Activated B cell treated with CpG ODN at 0.5 μM for 24 hours (primary cell): ENCODE measurements around the gene TBL1X. TPM values are rescaled to one million over a fixed set of nuclear protein-coding genes. Genes with fewer than 3 reads are reported as not detected.

Source experiments
- ATAC-seq: fragments of 200-7000 bp; cut with Tn5 transposase; one replicate; pipeline ENCODE4 v1.10.0; 2021; ENCODE audit warnings: low read depth, mild to moderate bottlenecking, moderate library complexity
- CTCF ChIA-PET: fragments of 350-600 bp; sonication (Branson Sonifier 250); formaldehyde crosslinking; loops from one replicate; lab custom pipeline; 2021; ENCODE audit warnings: antibody characterized with exemption; lab: Charles Lee
- POLR2A ChIA-PET: fragments of 350-600 bp; sonication (Branson Sonifier 250); formaldehyde crosslinking; loops from one replicate; lab custom pipeline; 2021; ENCODE audit warnings: antibody characterized with exemption; lab: Charles Lee
- DNase-seq: peaks from one replicate; pipeline ENCODE4 v3.0.0; 2022
- H3K27ac Mint-ChIP-seq: one replicate; pipeline ENCODE4 v1.8.0; 2020; ENCODE audit warnings: mixed read lengths
- H3K27me3 Mint-ChIP-seq: one replicate; pipeline ENCODE4 v1.8.0; 2021; ENCODE audit warnings: mixed read lengths
- H3K36me3 Mint-ChIP-seq: one replicate; pipeline ENCODE4 v1.8.0; 2021; ENCODE audit warnings: low read depth, mixed read lengths
- H3K4me1 Mint-ChIP-seq: one replicate; pipeline ENCODE4 v1.8.0; 2021; ENCODE audit warnings: mixed read lengths
- H3K4me3 Mint-ChIP-seq: one replicate; pipeline ENCODE4 v1.8.0; 2020; ENCODE audit warnings: mild to moderate bottlenecking, mixed read lengths
- H3K9me3 Mint-ChIP-seq: one replicate; pipeline ENCODE4 v1.8.0; 2020; ENCODE audit warnings: mixed read lengths
- CTCF ChIP-seq: fragments of 200-600 bp; IDR thresholded peaks from one replicate; pipeline ENCODE4 v1.8.0; 2022; ENCODE audit warnings: antibody characterized with exemption, mild to moderate bottlenecking
- intact Hi-C: fragments of 100-400 bp; cut with micrococcal nuclease; formaldehyde crosslinking; loops from one replicate; pipeline ENCODE4 v1.15.1; 2024
- total RNA-seq: library from RNA; stranded (reverse); gene quantifications from 2 replicates; pipeline ENCODE4 v1.2.3, GENCODE V29; 2022

The TBL1X gene
- total RNA-seq, 1 donor from 2014 or later, result 38.5 TPM

GRCh38 chrX:9730752-9731151 is 265.9 kb downstream of the TBL1X start:
- H3K36me3 Mint-ChIP-seq, result no peaks in the 10 kb centered on the region
- no peaks in the 10 kb centered on the region for H3K27me3 Mint-ChIP-seq
- no peak for TF ChIP-seq CTCF
- peaks cover 8% of the 10 kb centered on the region for H3K9me3 Mint-ChIP-seq
- intact Hi-C loops, result no loop called here
- no peaks in the 10 kb centered on the region for H3K4me1 Mint-ChIP-seq
- no peak overlapping the region for H3K4me3 Mint-ChIP-seq
- no peak for DNase-seq
- ChIA-PET CTCF (no interaction called here), POLR2A (no interaction called here)
- ATAC-seq, result no peak
- no peak overlapping the region for H3K27ac Mint-ChIP-seq

DNA sequence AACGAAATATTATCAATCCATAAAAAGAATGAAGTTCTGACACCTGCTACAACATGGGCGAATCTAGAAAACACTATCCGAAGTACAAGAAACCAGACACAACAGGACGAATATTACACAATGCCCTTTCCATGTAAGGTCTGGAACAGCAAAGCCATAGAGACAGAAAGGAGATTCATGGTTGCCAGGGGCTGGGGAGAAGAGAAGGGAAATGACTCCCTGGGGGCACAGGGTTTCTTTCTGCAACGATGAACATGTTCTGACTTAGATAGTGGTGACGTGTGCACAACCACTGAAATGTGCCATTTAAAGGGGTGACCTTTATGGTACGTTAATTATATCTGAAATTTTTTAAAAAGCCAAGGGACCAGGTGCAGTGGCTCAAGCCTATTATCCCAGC is 272.5 kb downstream of the TBL1X start:
- POLR2A ChIA-PET, result no interaction called here
- ATAC-seq, result no peak
- no peak overlapping the region for H3K4me3 Mint-ChIP-seq
- TF ChIP-seq CTCF, result no peak
- intact Hi-C loops, result no loop called here
- no peak for DNase-seq
- no peak overlapping the region for H3K27ac Mint-ChIP-seq
- no peaks in the 10 kb centered on the region for H3K9me3 Mint-ChIP-seq
- no peaks in the 10 kb centered on the region for H3K36me3 Mint-ChIP-seq
- no peaks in the 10 kb centered on the region for H3K4me1 Mint-ChIP-seq
- peaks cover 2% of the 10 kb centered on the region for H3K27me3 Mint-ChIP-seq
- CTCF ChIA-PET, result no interaction called here

DNA sequence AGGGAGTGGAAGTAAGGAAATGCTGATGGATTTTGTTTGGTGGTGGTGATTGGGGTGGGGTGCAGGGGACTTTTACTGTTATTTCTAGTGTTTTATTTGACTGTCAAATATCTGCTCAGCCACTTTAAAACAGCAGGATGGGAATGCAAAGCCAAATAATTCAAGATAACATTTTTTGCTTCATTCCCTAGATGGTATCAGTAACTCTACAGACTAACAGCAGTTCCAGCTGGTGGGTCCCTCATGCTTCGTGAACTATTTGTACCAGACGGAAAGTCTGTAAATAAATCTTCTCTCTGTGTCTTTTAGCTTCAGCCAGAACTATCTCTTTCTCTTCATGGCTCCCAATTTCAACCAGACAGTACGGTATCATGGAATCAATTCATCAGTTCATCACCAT is 273.3 kb downstream of the TBL1X start:
- no peak for TF ChIP-seq CTCF
- H3K36me3 Mint-ChIP-seq, result no peaks in the 10 kb centered on the region
- ChIA-PET CTCF (no interaction called here), POLR2A (no interaction called here)
- ATAC-seq (no peak), DNase-seq (no peak)
- no peak overlapping the region for H3K27ac Mint-ChIP-seq
- no peaks in the 10 kb centered on the region for H3K9me3 Mint-ChIP-seq
- H3K27me3 Mint-ChIP-seq, result peaks cover 2% of the 10 kb centered on the region
- no peaks in the 10 kb centered on the region for H3K4me1 Mint-ChIP-seq
- intact Hi-C loops, result no loop called here
- H3K4me3 Mint-ChIP-seq, result no peak overlapping the region

DNA sequence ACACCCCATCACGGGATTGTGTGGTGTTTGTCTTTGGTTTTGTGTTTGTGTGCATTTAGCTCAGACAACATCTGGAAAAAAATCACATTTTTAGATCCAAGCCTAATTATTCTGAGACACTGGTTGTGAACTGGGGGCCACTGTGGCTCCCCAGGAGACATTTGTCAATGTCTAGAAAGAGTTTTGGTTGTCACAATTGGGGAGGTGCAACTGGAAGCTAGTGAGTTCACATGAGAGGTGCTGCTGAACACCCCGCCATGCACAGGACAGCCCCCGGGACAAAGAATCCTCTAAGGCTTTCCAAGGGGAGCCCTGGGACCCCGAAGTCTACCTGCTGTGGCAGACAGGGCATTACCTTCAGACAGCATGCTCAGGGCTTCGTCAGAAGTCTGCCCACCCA is 274.3 kb downstream of the TBL1X start:
- no peak for TF ChIP-seq CTCF
- no peaks in the 10 kb centered on the region for H3K36me3 Mint-ChIP-seq
- no peaks in the 10 kb centered on the region for H3K9me3 Mint-ChIP-seq
- H3K27ac Mint-ChIP-seq, result no peak overlapping the region
- intact Hi-C loops, result no loop called here
- H3K4me3 Mint-ChIP-seq, result no peak overlapping the region
- H3K27me3 Mint-ChIP-seq, result peaks cover 2% of the 10 kb centered on the region
- DNase-seq, result no peak
- no peaks in the 10 kb centered on the region for H3K4me1 Mint-ChIP-seq
- ChIA-PET POLR2A (no interaction called here), CTCF (no interaction called here)
- ATAC-seq, result no peak

GRCh38 chrX:9745417-9746115 is 280.7 kb downstream of the TBL1X start:
- ATAC-seq, result no peak
- POLR2A ChIA-PET, result no interaction called here
- DNase-seq, result no peak
- CTCF ChIA-PET, result no interaction called here
- no peak overlapping the region for H3K27ac Mint-ChIP-seq
- H3K4me3 Mint-ChIP-seq, result no peak overlapping the region
- peaks cover 4% of the 10 kb centered on the region for H3K36me3 Mint-ChIP-seq
- peaks cover 2% of the 10 kb centered on the region for H3K27me3 Mint-ChIP-seq
- peaks cover 4% of the 10 kb centered on the region for H3K9me3 Mint-ChIP-seq
- no peak for TF ChIP-seq CTCF
- intact Hi-C loops, result no loop called here
- peaks cover 4% of the 10 kb centered on the region for H3K4me1 Mint-ChIP-seq
